GM03348 (cell line): ENCODE measurements around the gene PTGER3.

Source experiments
- DNase-seq: peaks from one replicate; pipeline ENCODE4 v3.0.0; 2012; ENCODE audit warnings: low spot score

PTGER3 gene

DNA sequence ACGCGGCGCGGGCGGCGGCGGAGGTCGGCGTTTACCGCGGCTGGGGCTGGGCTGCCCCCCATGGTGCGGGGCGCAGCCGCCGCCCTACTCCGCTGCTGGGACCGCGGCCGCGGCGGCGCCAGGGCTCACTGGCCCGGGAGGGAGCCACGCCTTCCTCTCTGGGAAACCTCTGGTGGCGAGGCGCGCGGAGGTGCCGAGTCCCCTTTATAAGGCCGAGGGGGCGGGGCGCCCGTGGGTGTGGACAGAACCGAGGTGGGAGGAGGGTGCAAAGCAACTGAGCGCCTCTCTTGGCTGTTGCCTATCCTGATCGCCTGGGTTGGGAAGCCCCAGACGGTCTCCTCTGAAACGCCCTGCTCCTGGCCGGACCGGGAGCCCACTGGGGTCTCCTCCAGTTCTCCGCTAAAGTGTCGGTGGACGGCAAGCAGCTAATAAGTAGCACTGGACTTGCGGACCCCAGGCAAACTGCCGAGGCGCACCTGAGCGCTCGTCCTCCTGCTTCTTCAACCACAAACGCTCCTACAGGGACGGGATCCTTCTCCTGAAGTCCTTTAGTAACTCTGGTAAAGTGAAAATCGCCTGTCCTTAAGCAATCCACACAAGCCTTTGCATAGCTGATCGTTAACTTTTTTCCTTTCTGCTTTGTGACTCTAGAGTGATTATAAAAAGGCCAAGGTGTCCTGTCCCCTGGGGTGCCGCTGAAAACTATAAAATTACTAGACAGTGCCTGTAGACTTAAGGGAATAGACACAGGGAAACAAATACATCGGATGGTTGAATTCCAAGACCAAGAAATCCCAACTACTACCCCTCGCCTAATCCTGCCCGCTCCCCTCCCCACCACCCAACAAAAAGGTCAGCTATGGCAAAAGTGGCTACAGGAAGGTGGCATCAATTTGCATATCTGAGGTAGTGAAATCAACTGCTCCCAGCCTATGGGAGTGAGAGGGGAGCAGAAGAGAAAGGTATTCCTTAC lies at the start of gene PTGER3:
Gene PTGER3, minus strand, starts transcription at position 182 of the 973 bp plus-strand sequence. CDS start 239 bp downstream, outside the sequence.
- DNase-seq: peak; percentile 83

DNA sequence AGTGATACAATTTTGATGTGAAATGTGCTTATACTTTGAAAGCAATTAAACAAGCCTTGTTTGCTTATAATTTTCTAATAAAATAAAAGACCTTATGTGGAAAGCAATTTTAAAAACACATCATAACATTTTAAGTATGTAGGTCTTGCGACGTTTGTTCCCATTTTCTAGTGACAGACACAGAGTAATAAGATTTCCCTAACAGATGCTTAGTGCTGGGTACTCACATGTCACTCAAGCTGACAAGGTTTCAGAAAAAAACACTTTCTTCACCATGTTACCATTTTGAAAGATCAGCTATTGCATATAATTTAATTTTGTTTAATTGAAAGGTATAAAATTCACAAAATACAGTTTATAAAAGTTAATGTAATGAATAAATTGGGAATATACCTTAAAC lies 47.3 kb upstream of the PTGER3 start:
- no peak for DNase-seq

DNA sequence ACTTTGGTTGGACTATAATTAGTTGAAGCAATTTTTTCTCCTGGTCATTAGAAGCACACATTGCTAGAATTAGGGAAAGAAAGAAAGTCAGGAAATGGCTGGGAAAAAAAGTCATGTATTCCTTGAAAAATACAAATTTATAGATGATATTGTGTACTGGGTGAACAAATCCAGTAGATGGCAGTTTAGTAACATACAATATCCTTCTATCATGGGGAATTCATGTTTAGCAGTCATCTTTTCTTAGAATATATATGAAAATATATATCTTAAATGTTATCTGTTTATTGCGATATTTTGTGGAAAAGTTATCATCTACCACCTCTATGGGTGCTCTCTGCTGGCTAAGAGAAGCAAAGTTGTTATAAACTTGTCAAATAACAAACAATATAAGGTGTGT lies 46.3 kb upstream of the PTGER3 start:
- peak; percentile 31 for DNase-seq

DNA sequence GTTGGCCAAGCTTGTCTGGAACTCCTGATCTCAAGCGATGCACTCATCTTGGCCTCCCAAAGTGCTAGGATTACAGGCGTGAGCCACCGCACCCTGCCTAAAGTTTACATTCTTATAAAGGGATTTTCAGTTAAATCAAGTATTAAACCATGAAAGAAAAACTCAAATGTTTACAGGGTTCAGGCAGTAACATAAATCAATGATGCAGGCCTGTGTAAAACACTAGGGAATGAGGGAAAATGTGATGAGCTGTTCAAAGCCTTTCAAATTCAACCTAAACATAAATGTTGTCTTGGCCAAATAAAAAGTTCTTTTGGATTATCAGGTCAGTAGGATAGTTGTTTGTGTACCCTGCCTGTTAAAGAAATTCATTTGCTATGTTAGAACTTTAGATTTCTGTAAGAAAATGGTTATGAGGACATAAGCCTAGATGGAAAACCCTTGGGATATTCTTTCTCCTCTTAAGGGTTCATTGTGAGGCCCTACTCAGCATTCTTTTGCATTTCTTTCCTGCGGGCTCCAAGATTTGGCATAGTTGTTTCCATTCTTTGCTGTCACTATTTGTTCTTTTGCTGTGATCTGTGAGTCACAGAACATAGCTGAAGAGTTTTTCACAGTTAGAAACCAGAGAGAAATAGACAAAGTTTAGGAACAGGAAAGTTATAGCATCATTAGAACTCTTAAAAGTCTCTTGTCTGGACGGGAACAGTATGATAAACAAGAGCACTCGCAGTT lies 42.1 kb upstream of the PTGER3 start:
- peak; percentile 55 for DNase-seq

DNA sequence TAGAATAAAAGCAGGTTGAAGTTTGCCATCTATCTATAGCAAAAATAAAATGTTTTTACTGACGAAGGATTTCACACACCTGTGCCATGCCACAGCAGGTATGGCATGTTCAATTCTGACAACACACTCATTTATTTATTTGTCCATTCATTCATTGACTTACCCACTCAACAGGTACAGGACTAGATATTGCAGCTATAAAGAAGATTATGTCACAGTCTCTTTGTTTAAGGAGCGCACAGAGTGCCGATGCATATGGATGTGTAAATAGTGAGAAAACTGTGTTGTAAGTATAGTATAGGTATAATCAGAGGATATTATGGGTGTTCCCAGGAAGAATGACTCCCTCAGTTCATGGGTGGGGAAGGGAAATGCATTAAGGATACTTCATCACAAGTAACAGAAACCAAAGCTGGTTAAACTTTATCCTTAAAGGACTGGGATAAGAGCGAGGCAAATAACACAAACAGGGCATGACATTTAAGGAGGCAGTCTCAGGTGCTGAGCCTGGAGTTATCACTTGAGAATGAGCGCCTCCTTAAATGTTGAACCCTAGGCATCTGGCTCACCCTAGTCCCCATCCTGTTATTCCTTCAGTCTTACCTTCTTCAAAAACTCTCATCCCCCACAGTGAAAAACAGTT lies 41.1 kb upstream of the PTGER3 start:
- no peak for DNase-seq

DNA sequence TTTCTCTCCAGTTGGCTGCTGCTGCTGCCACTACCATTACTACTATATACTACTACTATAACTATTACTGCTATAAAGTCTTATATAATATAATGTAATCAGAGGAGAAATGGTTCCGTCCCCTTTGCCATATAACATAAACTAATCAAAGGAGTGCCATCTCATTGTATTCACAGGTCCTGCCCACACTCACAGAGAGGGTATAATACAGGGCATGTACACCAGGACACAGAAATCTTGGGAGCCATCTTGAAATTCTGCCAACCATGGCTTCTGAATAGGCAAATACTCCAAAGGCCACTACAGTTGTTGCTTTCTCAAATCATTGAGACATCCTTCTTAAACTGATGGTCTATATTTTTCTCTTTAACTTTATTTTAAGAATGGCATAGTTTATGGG lies 40.1 kb upstream of the PTGER3 start:
- DNase-seq: no peak

DNA sequence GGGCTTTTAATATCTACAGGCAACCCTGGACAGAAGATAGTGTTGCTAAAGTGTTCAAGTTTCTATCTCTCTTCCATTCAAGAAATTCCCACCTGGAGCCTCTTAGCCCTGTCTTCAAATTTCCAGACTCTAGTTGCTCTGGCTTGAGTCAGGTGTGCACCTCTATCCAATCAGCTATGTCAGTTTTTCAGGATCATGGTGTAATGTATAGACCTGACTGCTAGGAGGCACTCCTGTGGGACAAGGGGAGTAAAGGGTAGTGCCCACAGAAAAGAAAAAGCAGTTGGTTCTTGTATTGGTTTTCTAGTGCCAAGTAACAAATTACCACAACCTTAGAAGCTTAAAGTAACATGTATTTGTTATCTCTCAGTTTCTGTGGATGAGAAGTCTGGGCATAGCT lies 39.4 kb upstream of the PTGER3 start:
- DNase-seq: no peak

DNA sequence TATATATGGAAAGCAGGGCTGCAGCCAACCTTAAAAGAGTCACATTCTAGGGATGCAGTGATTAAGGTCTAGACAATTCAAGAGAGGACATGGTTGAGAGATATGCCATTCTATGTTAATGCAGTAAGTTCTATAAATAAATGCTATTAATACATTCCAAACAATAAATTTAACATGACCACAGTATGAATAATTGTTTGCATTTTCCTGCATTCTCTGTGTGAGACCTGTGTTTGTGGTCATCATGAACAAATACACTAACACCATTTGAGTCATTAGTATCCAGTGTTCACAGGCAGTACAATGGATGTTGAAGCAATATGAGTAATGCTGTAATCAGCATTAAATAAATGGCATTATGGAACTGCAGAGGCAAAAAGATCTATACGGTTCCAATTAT lies 38.7 kb upstream of the PTGER3 start:
- peak; percentile 14 for DNase-seq

DNA sequence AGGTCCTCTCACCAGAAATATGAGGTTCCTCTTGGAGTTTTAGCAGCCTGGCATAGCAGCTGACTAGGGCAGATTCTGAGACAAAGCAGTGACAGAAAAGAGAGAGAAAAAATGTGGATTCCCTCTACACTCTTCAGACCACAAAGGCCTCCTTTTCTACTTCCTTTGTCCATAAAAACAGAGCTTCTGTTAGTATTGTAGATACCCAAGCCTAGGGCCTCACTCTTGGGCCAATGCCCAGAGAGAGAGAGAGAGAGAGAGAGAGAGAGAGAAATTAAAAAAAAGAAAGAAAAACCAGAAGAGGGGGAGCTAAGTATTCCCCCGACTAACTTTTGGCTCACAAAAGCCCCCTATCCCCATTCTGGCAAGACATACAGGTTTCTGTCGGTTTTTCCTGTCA lies 35.7 kb upstream of the PTGER3 start:
- DNase-seq: no peak

DNA sequence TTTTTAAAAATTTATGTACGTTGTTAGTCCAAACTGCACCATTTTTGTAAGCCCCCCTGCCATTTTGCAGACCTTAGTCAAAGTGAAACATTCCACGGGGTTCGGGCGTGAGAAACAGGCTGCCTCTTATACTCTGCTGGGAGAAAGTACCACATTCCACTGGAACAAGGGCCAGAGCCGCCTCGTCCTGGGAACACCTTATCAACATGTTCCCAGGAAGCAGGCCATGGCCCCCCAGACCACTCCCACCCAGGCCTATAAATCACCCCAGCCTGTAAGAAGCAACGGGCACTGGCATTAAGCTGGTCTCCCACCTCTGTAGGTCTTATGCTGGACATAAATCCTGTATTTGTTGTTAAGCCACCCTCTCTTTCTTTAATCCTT lies 34.1 kb upstream of the PTGER3 start:
- no peak for DNase-seq

DNA sequence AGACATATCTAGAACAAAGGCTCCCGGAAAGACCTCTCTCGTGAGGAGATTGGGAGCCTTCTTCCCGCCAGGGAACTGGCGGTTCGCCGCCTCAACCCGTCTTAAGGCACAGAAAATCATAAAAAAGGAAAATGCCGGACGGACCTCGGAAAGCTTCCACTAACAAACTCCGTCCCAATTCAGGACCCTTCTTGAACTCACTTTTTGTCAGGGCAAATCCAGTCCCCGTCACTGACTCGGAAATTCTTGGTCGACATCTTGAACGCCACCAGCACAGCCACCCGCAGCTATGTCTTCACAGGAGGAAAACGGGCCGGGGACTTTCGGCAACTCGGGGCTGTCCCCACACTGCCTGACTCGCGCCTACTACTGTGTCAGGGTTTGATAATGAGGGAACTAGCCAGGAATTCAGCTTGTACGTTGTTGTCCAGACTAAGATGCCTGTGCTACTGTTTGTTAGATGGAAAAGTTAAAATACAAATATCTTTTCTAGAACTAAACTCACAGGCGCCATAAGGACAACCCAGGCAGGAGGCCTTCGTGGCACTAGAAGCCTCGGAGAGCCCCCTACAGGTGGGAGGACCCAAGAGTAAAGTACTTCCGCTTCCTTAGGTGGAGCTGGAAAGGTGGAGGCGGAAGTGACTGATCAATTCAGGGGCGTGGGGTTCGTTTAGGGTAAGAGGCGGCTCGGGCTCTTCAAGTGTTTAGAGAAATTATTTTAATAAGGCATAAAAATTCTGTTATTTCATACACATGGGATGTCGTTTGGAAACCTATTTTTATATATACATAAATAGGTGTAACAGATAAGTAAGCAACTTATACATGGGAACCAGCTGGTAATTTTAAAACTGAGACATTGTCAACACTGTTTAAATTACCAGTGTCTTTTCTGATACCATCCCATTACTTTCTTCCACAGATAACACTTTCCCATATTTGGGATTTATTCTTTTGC lies 33.4 kb upstream of the PTGER3 start, which contains the start of gene ZRANB2:
Gene ZRANB2, minus strand, starts transcription at position 297 of the 958 bp plus-strand sequence. Its CDS starts 40 bp downstream, at position 257.
- peak; percentile 94 for DNase-seq

DNA sequence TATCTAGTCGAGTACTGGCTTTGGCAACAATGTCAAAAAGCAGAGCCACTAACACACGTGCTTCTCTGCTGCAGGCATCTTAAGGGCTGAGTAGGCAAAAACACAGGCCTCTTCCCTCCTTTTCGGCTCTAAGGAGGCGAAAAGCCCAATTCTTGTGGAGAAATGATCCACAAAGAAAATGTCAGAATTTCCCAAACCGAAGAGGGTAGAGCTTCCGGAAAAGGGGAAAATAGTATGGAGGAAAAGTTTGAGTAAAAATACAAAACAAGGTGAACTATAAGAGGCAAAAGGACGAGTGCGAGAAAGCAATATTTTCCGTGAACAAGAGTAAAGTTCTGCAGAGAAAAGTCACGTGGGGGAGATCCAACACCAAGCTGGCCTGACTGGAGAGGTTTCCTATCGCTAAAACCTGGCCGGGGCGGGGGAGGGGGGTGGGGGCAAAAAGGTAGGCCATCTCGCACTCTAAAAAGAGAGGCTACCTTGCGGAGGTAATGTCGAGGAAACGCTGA lies 32.7 kb upstream of the PTGER3 start:
- DNase-seq: peak; percentile 27

DNA sequence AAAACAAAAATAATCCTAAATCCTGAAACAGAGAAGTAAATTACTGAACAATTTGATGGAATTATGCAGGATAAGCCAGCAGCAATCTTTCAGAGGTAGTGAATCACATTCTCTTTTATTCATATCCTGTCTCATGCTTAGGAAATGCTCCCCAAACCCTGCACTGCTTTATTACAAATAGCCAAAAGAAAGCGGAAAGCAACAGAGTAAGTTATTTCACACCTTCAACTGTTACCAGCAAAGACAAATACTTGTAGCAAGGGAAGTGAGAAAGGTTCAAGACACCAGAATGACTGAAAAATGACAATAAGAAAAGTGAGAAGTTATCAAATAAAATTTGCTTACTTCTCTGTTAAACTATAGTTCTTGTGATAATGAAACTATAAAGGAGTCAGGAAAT lies 27.1 kb upstream of the PTGER3 start:
- no peak for DNase-seq

DNA sequence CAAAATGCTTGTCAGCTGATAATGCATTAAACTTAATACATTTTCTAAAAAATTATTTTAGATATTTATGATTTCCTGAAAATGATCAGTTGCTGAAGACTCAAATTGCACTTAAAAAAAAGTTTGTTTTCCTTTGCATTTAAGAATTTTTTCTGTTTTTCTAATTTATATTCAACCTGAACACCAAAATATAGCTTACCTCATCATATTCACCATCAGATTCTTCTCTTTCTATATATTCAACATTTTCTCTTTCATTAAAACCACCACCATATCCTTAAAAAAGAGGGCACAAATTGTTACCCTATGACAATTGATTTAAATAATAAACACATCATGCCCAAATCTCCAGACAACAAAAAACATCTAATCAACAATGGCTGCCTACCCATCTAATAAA lies 24.7 kb upstream of the PTGER3 start:
- DNase-seq: no peak

DNA sequence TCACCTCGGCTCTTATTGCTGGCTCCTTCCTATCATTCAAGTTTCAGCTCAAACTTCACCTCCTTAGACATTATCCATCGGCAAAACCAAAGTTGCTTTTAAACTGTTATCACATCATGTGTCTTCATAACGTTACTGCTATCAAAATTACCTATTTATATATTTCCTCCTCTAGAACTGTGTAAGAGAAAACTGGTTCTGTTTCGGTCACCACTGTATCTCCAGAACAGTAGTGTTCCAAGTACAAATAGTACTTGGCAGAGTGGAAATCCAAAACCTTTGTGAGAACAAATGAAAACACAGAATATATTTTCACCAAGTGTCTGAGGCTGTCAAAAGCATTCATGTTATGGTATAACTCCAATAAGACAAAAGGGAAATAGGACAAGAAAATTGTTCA lies 24.1 kb upstream of the PTGER3 start:
- no peak for DNase-seq

DNA sequence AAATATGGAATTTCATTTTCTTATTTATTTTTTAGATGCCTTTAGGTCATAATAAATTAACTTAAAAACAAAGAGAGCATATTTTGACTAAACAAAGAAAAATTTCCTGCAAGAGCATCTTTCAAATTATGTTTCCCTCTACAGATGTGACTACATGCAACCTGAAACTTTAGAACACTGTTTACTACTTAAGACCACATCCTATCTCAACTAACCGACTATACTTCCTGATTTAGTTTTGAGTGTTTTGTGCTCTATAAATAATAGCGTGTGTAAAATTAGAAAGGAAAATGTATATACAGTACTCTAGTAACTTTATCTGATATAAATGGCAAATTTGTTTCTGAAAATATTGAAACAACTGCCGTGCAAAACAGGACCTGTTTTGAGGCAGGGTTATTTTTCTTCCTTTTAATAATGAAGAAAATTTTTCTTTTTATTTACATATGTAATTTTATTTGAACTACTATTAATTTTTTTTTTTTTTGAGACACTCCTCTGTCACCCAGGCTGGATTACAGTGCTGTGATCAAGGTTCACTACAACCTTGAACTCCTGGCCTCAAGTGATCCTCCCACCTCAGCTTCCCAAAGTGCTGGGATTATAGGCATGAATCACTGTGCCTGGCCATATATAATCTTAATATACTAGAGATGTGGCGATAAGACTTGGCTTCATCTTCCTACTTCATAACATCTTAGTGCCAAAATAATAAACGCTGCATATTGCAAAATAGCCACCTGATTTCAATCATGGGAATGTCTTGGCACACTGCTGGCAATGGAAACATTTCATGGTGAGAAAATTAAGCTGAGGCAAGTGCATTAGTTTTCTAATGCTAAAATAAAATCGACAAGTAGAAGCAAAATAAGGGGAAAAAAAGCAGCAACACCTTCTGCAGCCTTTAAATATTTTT lies 21.0 kb upstream of the PTGER3 start:
- no peak for DNase-seq

DNA sequence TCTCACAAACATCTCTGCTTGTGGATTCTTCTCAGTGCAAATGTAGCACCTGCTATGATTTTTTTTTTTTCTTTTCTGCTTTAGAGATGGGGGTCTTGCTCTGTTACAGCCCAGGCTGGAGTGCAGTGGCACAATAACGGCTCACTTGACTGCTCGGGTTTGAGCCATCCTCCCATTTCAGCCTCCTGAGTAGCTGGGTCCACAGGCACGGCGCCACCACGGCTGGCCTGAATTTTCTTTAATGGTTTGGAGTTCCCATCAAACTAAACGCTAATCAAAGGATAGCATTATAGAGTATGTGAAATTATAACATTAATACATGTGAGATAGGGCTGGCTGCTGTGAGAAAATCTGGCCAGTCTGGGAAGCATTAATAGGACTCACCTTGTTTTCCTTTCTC lies 7.2 kb upstream of the PTGER3 start:
- no peak for DNase-seq

DNA sequence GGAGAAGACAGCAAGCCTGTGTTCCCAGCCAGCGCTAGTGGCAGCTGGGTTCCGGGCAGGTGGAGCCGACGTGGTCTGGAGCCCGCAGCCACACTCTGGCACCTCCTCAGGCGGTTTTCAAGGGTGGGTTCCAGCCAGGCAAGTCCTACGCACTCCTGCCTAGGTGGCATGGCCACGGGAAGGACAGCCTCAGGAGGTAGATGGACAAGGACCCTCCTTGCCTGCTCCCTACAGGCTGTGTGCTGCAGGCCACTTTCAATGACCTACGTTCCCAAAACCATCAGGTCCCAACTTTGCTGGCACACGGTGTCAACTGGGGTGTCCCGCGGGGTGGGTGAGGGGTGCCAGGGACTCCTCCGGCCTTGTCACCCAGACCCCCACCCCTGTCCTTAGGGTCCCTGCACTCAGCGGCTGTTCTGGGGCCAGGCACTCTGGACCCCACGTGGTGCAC lies 6.7 kb upstream of the PTGER3 start:
- DNase-seq: no peak

DNA sequence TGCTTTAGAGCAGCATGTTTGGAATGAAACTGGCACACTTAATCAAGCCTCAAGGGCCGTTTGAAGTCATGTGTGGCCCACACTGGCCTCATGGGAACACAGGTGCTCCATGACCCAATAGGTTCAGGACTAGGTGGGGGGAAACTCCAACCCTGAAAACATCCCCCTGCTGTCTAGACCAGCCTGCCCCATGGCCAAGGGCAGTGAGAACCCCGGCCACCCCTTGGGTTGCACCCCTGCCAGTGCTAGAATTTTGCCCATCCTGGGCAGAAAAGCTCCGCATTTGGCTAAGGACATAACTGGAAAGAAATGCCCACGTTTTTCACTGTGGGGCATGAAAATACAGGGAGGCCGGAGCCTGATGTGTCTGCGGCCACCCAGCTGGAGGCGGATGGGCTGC lies 6.1 kb upstream of the PTGER3 start:
- no peak for DNase-seq

DNA sequence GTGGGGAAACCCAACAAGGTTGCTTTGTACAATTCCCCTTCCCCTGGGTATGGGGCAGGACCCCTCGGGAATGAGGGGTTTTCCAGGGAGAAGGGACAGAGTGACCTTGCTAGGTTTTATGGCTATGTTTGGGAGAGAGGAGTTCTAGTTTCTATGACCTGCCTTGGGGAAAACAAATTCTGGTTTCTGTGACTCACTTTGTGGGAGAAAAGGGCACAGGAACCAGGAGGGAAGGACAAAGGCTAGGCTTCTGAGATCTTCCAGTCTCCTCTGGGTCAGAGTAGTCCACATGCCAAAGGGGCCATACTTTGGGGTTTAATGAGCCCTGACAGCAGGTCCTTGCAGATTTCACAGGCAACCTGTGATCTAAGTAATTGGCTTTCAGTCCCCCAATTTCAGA lies 5.5 kb upstream of the PTGER3 start:
- DNase-seq: no peak
